Aortic smooth muscle cell (primary cell): ENCODE data around the gene SCN10A. TPM values are rescaled to one million over a fixed set of nuclear protein-coding genes. Genes with fewer than 3 reads are reported as not detected.

Experiments used
- total RNA-seq: library from RNA; depleted of rRNA; stranded (reverse); fragments of >200 nt; gene quantifications from 2 replicates; pipeline ENCODE4 v1.2.3, GENCODE V29; 2014

SCN10A gene
- under 0.01 and 0.06 TPM in 2 replicates for total RNA-seq

GRCh38 chr3:38816026-38816425 is at the start of gene SCN10A:
TSS of gene SCN10A (minus strand) at chr3:38816217. CDS start at chr3:38794010, 22,207 bp downstream.

DNA sequence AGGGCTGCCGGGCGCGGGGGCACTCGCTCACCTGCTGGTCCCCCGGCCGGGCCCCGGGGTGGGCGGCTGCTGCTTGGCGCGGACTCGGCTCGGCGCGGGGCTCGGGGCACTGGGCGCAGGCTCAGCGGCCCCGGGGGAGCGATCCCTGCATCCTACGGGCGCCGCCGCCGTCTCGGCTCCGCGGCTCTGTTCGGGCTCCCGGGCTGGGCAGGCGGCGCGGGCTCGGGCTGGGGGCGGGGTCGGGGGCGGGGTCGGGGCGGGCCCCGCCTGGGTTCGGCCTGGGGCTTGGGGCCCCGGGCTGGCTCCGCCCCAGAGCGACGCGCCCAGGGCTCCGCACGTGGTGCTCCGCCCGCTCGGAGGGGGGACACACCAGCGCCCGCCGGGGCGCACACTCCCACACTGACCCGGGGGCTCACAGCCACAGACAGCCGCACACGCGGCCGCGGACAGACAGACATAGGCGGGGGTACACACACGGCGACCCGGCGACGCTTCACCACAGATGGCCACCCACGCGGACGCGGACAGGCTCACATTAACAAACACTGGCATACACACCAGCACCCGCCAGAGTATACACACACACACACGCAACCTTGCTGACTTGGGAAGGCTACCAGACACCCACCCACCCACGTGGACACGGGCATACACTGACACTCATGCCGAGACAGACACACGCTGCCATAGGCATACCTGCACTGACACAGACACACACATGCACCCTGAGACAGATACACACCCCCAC is 166.3 kb downstream of the SCN10A start, which contains the start of gene SCN5A:
Gene SCN5A, minus strand, starts transcription at position 188 of the 748 bp plus-strand sequence. CDS start 16,380 bp downstream, outside the sequence.

Other genes starting within 250 kb of the SCN10A start
- gene SCN5A, start 166.5 kb downstream of the SCN10A start, total RNA-seq = 0.56 and 1.3 TPM in 2 replicates
- gene SCN11A, start 235.7 kb upstream of the SCN10A start, total RNA-seq = 0.06 and 0.13 TPM in 2 replicates
- 40.2 and 44.3 TPM in 2 replicates for gene WDR48, start 235.8 kb upstream of the SCN10A start, total RNA-seq